Astrocyte (in vitro differentiated cells and primary cell): ENCODE results near the gene MLXIPL. TPM values are rescaled to one million over a fixed set of nuclear protein-coding genes. Genes with fewer than 3 reads are reported as not detected.

ENCODE experiments used
- DNase-seq: peaks from one replicate; pipeline ENCODE4 v3.0.0-alpha.2; 2010; ENCODE audit warnings: low read depth
- FAIRE-seq: peaks from 2 replicates; lab custom pipeline; 2011; peaks lifted over from hg19 to GRCh38; lab: Jason Lieb, UNC
- H2AFZ ChIP-seq: 2 replicates; pipeline ENCODE4 v1.6.0; 2012; ENCODE audit warnings: low read depth, low read length, inconsistent platforms
- H3K27ac ChIP-seq: 2 replicates; pipeline ENCODE4 v1.5.1; 2011; ENCODE audit warnings: low read depth, low read length, inconsistent platforms
- H3K27me3 ChIP-seq: 2 replicates; pipeline ENCODE4 v1.6.0; 2011; ENCODE audit warnings: low read length, inconsistent platforms; ENCODE audit not compliant: insufficient read depth
- H3K36me3 ChIP-seq: 2 replicates; pipeline ENCODE4 v1.5.1; 2011; ENCODE audit warnings: low read length, inconsistent platforms; ENCODE audit not compliant: insufficient read depth
- H3K4me1 ChIP-seq: 2 replicates; pipeline ENCODE4 v1.5.1; 2011; ENCODE audit warnings: low read length, inconsistent platforms; ENCODE audit not compliant: insufficient read depth
- H3K4me2 ChIP-seq: 2 replicates; pipeline ENCODE4 v1.6.0; 2012; ENCODE audit warnings: low read length, inconsistent platforms
- H3K4me3 ChIP-seq: 2 replicates; pipeline ENCODE4 v1.5.1; 2011; ENCODE audit warnings: low read depth, mild to moderate bottlenecking, low read length, inconsistent platforms; ENCODE audit not compliant: insufficient read depth
- H3K79me2 ChIP-seq: 2 replicates; pipeline ENCODE4 v1.6.0; 2012; ENCODE audit warnings: mild to moderate bottlenecking, low read length, inconsistent platforms; ENCODE audit not compliant: insufficient read depth
- H3K9ac ChIP-seq: 2 replicates; pipeline ENCODE4 v1.6.0; 2012; ENCODE audit warnings: mild to moderate bottlenecking, low read length, inconsistent platforms
- H3K9me3 ChIP-seq: 2 replicates; pipeline ENCODE4 v1.5.1; 2012; ENCODE audit warnings: low read depth, mild to moderate bottlenecking, low read length, inconsistent platforms; ENCODE audit not compliant: insufficient read depth
- H4K20me1 ChIP-seq: 2 replicates; pipeline ENCODE4 v1.6.0; 2012; ENCODE audit warnings: low read length, inconsistent platforms; ENCODE audit not compliant: insufficient read depth
- H3K27ac Mint-ChIP-seq: one replicate; pipeline ENCODE4 v1.8.0; 2021; ENCODE audit warnings: mild to moderate bottlenecking, mixed read lengths; ENCODE audit not compliant: unreplicated experiment
- H3K27me3 Mint-ChIP-seq: one replicate; pipeline ENCODE4 v1.8.0; 2021; ENCODE audit warnings: low read depth, mixed read lengths; ENCODE audit not compliant: unreplicated experiment
- H3K36me3 Mint-ChIP-seq: one replicate; pipeline ENCODE4 v1.8.0; 2021; ENCODE audit warnings: low read depth, mixed read lengths; ENCODE audit not compliant: unreplicated experiment
- H3K4me1 Mint-ChIP-seq: one replicate; pipeline ENCODE4 v1.8.0; 2021; ENCODE audit warnings: low read depth, mixed read lengths; ENCODE audit not compliant: unreplicated experiment
- H3K4me3 Mint-ChIP-seq: one replicate; pipeline ENCODE4 v1.8.0; 2021; ENCODE audit warnings: mild to moderate bottlenecking, moderate library complexity, mixed read lengths; ENCODE audit not compliant: unreplicated experiment
- H3K9me3 Mint-ChIP-seq: one replicate; pipeline ENCODE4 v1.8.0; 2021; ENCODE audit warnings: mild to moderate bottlenecking, mixed read lengths; ENCODE audit not compliant: unreplicated experiment
- EZH2 ChIP-seq: IDR thresholded peaks from 2 replicates; pipeline ENCODE4 v1.6.1; 2012; ENCODE audit warnings: mild to moderate bottlenecking, low read length, inconsistent platforms; ENCODE audit not compliant: insufficient read depth
- total RNA-seq: library from RNA; stranded (reverse); gene quantifications from 2 replicates; pipeline ENCODE4 v1.2.1, GENCODE V29; 2021
- TF ChIP-seq, protein P1 (sequence below): IDR thresholded peaks from 2 replicates; pipeline ENCODE4 v1.5.1; 2011; ENCODE audit warnings: low read depth, mild to moderate bottlenecking, inconsistent platforms, low read length, moderate library complexity; ENCODE audit not compliant: insufficient read depth

MLXIPL gene
- total RNA-seq, 1 donor from 2014 or later: 0.41 TPM

DNA sequence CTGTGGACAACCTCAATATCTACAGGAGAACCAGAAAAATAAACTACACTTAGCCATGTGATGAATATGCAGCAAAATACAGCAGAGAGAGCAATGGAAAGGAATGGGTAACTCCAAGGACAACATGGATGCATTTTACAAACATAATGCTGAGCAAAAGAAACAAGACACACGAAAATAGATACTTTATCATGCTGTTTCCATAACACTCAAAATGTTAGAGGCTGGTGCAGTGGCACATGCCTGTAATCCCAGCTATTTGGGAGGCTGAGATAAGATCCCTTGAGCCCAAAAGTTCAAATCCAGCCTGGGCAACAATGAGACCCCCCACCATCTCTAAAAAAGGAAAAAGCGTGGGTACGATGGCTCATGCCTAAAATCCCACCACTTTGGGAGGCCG is 75.1 kb downstream of the MLXIPL start:
- Mint-ChIP-seq H3K36me3 (peaks cover 13% of the 10 kb centered on the region), H3K4me3 (peak overlapping the region; percentile 51), H3K27ac (no peak overlapping the region), H3K27me3 (no peaks in the 10 kb centered on the region), H3K4me1 (no peaks in the 10 kb centered on the region), H3K9me3 (no peaks in the 10 kb centered on the region)
- Histone ChIP-seq H4K20me1 (peaks cover 79% of the 10 kb centered on the region), H3K27me3 (no peaks in the 10 kb centered on the region), H3K79me2 (peaks cover 86% of the 10 kb centered on the region), H2AFZ (no peak overlapping the region), H3K9ac (no peak overlapping the region), H3K27ac (no peak overlapping the region), H3K36me3 (peaks cover 27% of the 10 kb centered on the region), H3K4me3 (no peak overlapping the region), H3K4me1 (no peaks in the 10 kb centered on the region), H3K9me3 (no peaks in the 10 kb centered on the region), H3K4me2 (no peak overlapping the region)
- FAIRE-seq (no peak), DNase-seq (no peak)
- TF ChIP-seq EZH2: no peak
- TF ChIP-seq, protein P1, sequence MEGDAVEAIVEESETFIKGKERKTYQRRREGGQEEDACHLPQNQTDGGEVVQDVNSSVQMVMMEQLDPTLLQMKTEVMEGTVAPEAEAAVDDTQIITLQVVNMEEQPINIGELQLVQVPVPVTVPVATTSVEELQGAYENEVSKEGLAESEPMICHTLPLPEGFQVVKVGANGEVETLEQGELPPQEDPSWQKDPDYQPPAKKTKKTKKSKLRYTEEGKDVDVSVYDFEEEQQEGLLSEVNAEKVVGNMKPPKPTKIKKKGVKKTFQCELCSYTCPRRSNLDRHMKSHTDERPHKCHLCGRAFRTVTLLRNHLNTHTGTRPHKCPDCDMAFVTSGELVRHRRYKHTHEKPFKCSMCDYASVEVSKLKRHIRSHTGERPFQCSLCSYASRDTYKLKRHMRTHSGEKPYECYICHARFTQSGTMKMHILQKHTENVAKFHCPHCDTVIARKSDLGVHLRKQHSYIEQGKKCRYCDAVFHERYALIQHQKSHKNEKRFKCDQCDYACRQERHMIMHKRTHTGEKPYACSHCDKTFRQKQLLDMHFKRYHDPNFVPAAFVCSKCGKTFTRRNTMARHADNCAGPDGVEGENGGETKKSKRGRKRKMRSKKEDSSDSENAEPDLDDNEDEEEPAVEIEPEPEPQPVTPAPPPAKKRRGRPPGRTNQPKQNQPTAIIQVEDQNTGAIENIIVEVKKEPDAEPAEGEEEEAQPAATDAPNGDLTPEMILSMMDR: no peak

DNA sequence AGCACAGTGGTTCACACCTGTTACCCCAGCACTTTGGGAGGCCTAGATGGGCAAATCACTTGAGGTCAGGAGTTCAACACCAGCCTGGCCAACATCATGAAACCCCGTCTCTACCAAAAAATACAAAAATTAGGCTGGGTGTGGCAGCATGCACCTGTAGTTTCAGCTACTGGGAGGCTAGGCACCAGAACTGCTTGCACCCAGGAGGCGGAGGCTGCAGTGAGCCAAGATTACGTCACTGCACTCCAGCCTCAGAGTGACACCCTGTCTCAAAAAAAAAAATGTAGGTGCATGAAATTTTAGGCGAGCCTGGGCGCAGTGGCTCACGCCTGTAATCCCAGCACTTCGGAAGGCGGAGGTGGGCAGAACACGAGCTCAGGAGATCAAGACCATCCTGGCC is 76.5 kb downstream of the MLXIPL start:
- H4K20me1 ChIP-seq: peaks cover 79% of the 10 kb centered on the region
- H3K27me3 ChIP-seq: no peaks in the 10 kb centered on the region

DNA sequence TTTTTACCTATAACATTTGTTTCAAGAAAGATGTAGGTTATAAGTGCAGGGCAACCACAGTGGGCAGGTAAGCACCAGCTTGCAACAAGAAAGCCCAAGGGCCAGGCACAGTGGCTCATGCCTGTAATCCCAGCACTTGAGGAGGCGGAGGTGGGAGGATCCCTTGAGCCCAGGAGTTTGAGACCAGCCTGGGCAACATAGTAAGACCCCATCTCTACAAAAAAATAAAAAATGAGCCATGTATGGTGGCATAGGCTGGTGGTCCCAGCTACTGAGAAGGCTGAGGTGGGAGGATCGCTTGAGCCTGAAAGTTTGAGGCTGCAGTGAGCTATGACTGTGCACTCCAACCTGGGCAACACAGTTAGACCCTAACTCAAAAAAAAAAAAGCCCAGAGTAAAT is 79.6 kb downstream of the MLXIPL start:
- H3K79me2 ChIP-seq: peaks cover 75% of the 10 kb centered on the region
- no peak for FAIRE-seq
- DNase-seq: no peak

More for the DNA sequence above, 76.5 kb downstream of the MLXIPL start:
- peaks cover 13% of the 10 kb centered on the region for H3K36me3 Mint-ChIP-seq
- H3K9ac ChIP-seq: no peak overlapping the region
- no peaks in the 10 kb centered on the region for H3K9me3 Mint-ChIP-seq
- DNase-seq: no peak
- H3K27ac Mint-ChIP-seq: no peak overlapping the region
- no peak overlapping the region for H3K4me3 ChIP-seq
- H3K27ac ChIP-seq: no peak overlapping the region
- no peak overlapping the region for H2AFZ ChIP-seq
- no peaks in the 10 kb centered on the region for H3K27me3 Mint-ChIP-seq
- no peaks in the 10 kb centered on the region for H3K4me1 ChIP-seq
- FAIRE-seq: no peak
- H3K79me2 ChIP-seq: peaks cover 87% of the 10 kb centered on the region
- H3K36me3 ChIP-seq: peaks cover 21% of the 10 kb centered on the region
- H3K4me3 Mint-ChIP-seq: no peak overlapping the region
- TF ChIP-seq, protein P1: no peak
- TF ChIP-seq EZH2: no peak
- H3K4me1 Mint-ChIP-seq: no peaks in the 10 kb centered on the region
- no peaks in the 10 kb centered on the region for H3K9me3 ChIP-seq
- no peak overlapping the region for H3K4me2 ChIP-seq

More for the DNA sequence above, 79.6 kb downstream of the MLXIPL start:
- H3K9me3 Mint-ChIP-seq: no peaks in the 10 kb centered on the region
- Histone ChIP-seq H3K9me3 (no peaks in the 10 kb centered on the region), H3K27me3 (no peaks in the 10 kb centered on the region), H2AFZ (no peak overlapping the region), H3K36me3 (peaks cover 28% of the 10 kb centered on the region), H3K4me2 (no peak overlapping the region), H3K27ac (no peak overlapping the region), H4K20me1 (peaks cover 76% of the 10 kb centered on the region), H3K4me1 (no peaks in the 10 kb centered on the region), H3K4me3 (no peak overlapping the region), H3K9ac (no peak overlapping the region)
- peak overlapping the region; percentile 41 for H3K27ac Mint-ChIP-seq
- H3K36me3 Mint-ChIP-seq: peaks cover 17% of the 10 kb centered on the region
- peaks cover 3% of the 10 kb centered on the region for H3K4me1 Mint-ChIP-seq
- H3K27me3 Mint-ChIP-seq: no peaks in the 10 kb centered on the region
- H3K4me3 Mint-ChIP-seq: no peak overlapping the region
- TF ChIP-seq EZH2: no peak
- TF ChIP-seq, protein P1: no peak

Other genes starting within 250 kb of the MLXIPL start
- gene FZD9, start 190.7 kb downstream of the MLXIPL start, total RNA-seq: 1.5 and 1.7 TPM in 2 replicates
- 61.0 and 62.5 TPM in 2 replicates for gene BAZ1B, start 102.2 kb downstream of the MLXIPL start, total RNA-seq
- gene BCL7B, start 66.8 kb downstream of the MLXIPL start, total RNA-seq: 27.6 and 30.1 TPM in 2 replicates
- 54.8 and 58.6 TPM in 2 replicates for gene TBL2, start 45.9 kb downstream of the MLXIPL start, total RNA-seq
- 2.9 and 3.6 TPM in 2 replicates for gene VPS37D, start 43.3 kb upstream of the MLXIPL start, total RNA-seq
- gene DNAJC30, start 58.9 kb upstream of the MLXIPL start, total RNA-seq: 10.5 and 11.0 TPM in 2 replicates
- gene BUD23, start 59.1 kb upstream of the MLXIPL start, total RNA-seq: 68.3 and 73.1 TPM in 2 replicates
- 15.0 and 19.7 TPM in 2 replicates for gene STX1A, start 95.1 kb upstream of the MLXIPL start, total RNA-seq
- 9.3 and 10.8 TPM in 2 replicates for gene ABHD11, start 114.3 kb upstream of the MLXIPL start, total RNA-seq
- 0.68 TPM in 1 of 2 replicates, not detected in the other for gene CLDN3, start 145.7 kb upstream of the MLXIPL start, total RNA-seq
- 13.7 and 32.5 TPM in 2 replicates for gene CLDN4, start 206.5 kb upstream of the MLXIPL start, total RNA-seq
- gene METTL27, start 218.0 kb upstream of the MLXIPL start, total RNA-seq: 2.1 and 2.5 TPM in 2 replicates
- not detected in 2 replicates for gene TMEM270, start 236.6 kb upstream of the MLXIPL start, total RNA-seq